IMR-90 (cell line): ENCODE results near the gene HSP90AB1. TPM values are rescaled to one million over a fixed set of nuclear protein-coding genes. Genes with fewer than 3 reads are reported as not detected.

Experiments used
- ATAC-seq: fragments of 200-7000 bp; cut with Tn5 transposase; 2 replicates; pipeline ENCODE4 v1.9.1; 2020; ENCODE audit warnings: low read depth, mild to moderate bottlenecking, moderate library complexity
- BruUV-seq: library from RNA; stranded (reverse); fragments of 400-500 nt; replicated peaks from 2 replicates; lab custom pipeline; 2021; lab: Mats Ljungman, UMichigan
- CTCF ChIA-PET: fragments of 300-600 bp; formaldehyde crosslinking; extraction: SDS; loops from one replicate; lab custom pipeline; 2021; ENCODE audit warnings: antibody characterized with exemption; lab: Yijun Ruan, JAX
- POLR2A ChIA-PET: fragments of 300-600 bp; sonication (Branson Sonifier 250); formaldehyde crosslinking; loops from one replicate; lab custom pipeline; 2022; ENCODE audit warnings: antibody characterized with exemption; ENCODE audit not compliant: unreplicated experiment; lab: Charles Lee
- DNase-seq: peaks from one replicate; pipeline ENCODE4 v3.0.0; 2013
- H2AFZ ChIP-seq: replicated peaks from 2 replicates; pipeline ENCODE3; 2013; ENCODE audit warnings: low read length, mild to moderate bottlenecking; ENCODE audit not compliant: poor library complexity
- H2AK5ac ChIP-seq: 2 replicates; pipeline ENCODE4 v1.6.1; 2013; ENCODE audit warnings: low read depth, low read length, inconsistent platforms
- H2AK9ac ChIP-seq: replicated peaks from 2 replicates; pipeline ENCODE3; 2013; ENCODE audit warnings: mild to moderate bottlenecking, low read depth, low read length, moderate library complexity; ENCODE audit not compliant: poor library complexity
- H2BK120ac ChIP-seq: 2 replicates; pipeline ENCODE4 v1.6.1; 2013; ENCODE audit warnings: low read depth, low read length, inconsistent platforms
- H2BK15ac ChIP-seq: 3 replicates; pipeline ENCODE4 v1.6.1; 2013; ENCODE audit warnings: low read depth, low read length, inconsistent platforms
- H2BK20ac ChIP-seq: 2 replicates; pipeline ENCODE4 v1.6.1; 2013; ENCODE audit warnings: low read depth, mild to moderate bottlenecking, inconsistent platforms, low read length, moderate library complexity
- H2BK5ac ChIP-seq: 2 replicates; pipeline ENCODE4 v1.6.1; 2013; ENCODE audit warnings: mild to moderate bottlenecking, low read depth, low read length, inconsistent platforms; ENCODE audit not compliant: poor library complexity, severe bottlenecking
- H3K14ac ChIP-seq: replicated peaks from 2 replicates; pipeline ENCODE4 v1.6.1; 2013; ENCODE audit warnings: low read depth, low read length, inconsistent platforms
- H3K18ac ChIP-seq: 2 replicates; pipeline ENCODE4 v1.6.1; 2013; ENCODE audit warnings: low read depth, low read length, control low read depth
- H3K23ac ChIP-seq: 2 replicates; pipeline ENCODE4 v1.6.1; 2013; ENCODE audit warnings: low read depth, low read length, inconsistent platforms
- H3K27ac ChIP-seq: 2 replicates; pipeline ENCODE4 v1.5.1; 2013; ENCODE audit warnings: mild to moderate bottlenecking, control low read depth, low read length; ENCODE audit not compliant: insufficient read depth
- H3K27me3 ChIP-seq: 2 replicates; pipeline ENCODE4 v1.6.1; 2013; ENCODE audit warnings: low read length; ENCODE audit not compliant: control insufficient read depth, insufficient read depth
- H3K36me3 ChIP-seq: 2 replicates; pipeline ENCODE4 v1.6.1; 2013; ENCODE audit warnings: low read length, mixed read lengths; ENCODE audit not compliant: control insufficient read depth, insufficient read depth
- H3K4ac ChIP-seq: 2 replicates; pipeline ENCODE4 v1.6.1; 2013; ENCODE audit warnings: low read depth, low read length, inconsistent platforms
- H3K4me1 ChIP-seq: 2 replicates; pipeline ENCODE4 v1.6.1; 2013; ENCODE audit warnings: low read length, mixed read lengths; ENCODE audit not compliant: control insufficient read depth, insufficient read depth
- H3K4me2 ChIP-seq: 2 replicates; pipeline ENCODE4 v1.6.1; 2013; ENCODE audit warnings: low read depth, mild to moderate bottlenecking, control low read depth, low read length, moderate library complexity
- H3K4me3 ChIP-seq: 2 replicates; pipeline ENCODE4 v1.5.1; 2013; ENCODE audit warnings: low read depth, mild to moderate bottlenecking, control low read depth, low read length, moderate library complexity; ENCODE audit not compliant: insufficient read depth
- H3K56ac ChIP-seq: 2 replicates; pipeline ENCODE4 v1.6.1; 2013; ENCODE audit warnings: low read length, inconsistent platforms; ENCODE audit not compliant: insufficient read depth; ENCODE audit errors: extremely low read depth
- H3K79me1 ChIP-seq, 2 experiments: 2 replicates each; pipeline ENCODE4 v1.6.1; 2013; ENCODE audit warnings: low read length in 2 of 2, inconsistent platforms in 1 of 2, low read depth in 1 of 2
- H3K9ac ChIP-seq: 2 replicates; pipeline ENCODE4 v1.6.1; 2013; ENCODE audit warnings: low read depth, low read length, control low read depth
- H3K9me1 ChIP-seq: 2 replicates; pipeline ENCODE4 v1.6.1; 2013; ENCODE audit warnings: low read length, inconsistent platforms; ENCODE audit not compliant: insufficient read depth
- H3K9me3 ChIP-seq: 2 replicates; pipeline ENCODE4 v1.6.1; 2013; ENCODE audit warnings: low read length; ENCODE audit not compliant: control insufficient read depth, insufficient read depth
- H4K20me1 ChIP-seq: 2 replicates; pipeline ENCODE4 v1.6.1; 2013; ENCODE audit warnings: low read length, inconsistent platforms; ENCODE audit not compliant: insufficient read depth
- H4K5ac ChIP-seq: 2 replicates; pipeline ENCODE4 v1.6.1; 2013; ENCODE audit warnings: mild to moderate bottlenecking, low read depth, low read length, control low read depth
- H4K8ac ChIP-seq, 2 experiments: 2 replicates each; pipeline ENCODE4 v1.6.1; 2013; ENCODE audit warnings: low read depth in 2 of 2, low read length in 2 of 2, control low read depth in 1 of 2, inconsistent platforms in 1 of 2
- H4K91ac ChIP-seq: 2 replicates; pipeline ENCODE4 v1.6.1; 2013; ENCODE audit warnings: low read depth, low read length, inconsistent platforms; ENCODE audit not compliant: insufficient read depth
- BHLHE40 ChIP-seq: fragments of 150-350 bp; IDR thresholded peaks from 2 replicates; pipeline ENCODE4 v1.6.1; 2016; ENCODE audit warnings: mild to moderate bottlenecking, low read depth, low read length
- CEBPB ChIP-seq: IDR thresholded peaks from 2 replicates; pipeline ENCODE4 v1.6.1; 2012; ENCODE audit warnings: low read depth, low read length, improper control_type of control experiment
- CHD1 ChIP-seq: IDR thresholded peaks from 2 replicates; pipeline ENCODE4 v1.6.1; 2012; ENCODE audit warnings: low read depth, low read length, improper control_type of control experiment
- CTCF ChIP-seq: conservative IDR thresholded peaks from 2 replicates; pipeline ENCODE4 v1.5.1; 2012; ENCODE audit warnings: mild to moderate bottlenecking, low read depth, low read length, improper control_type of control experiment
- ELK1 ChIP-seq: fragments of 150-350 bp; IDR thresholded peaks from 2 replicates; pipeline ENCODE4 v1.6.1; 2016; ENCODE audit warnings: low read depth, mild to moderate bottlenecking, low read length, moderate library complexity, borderline replicate concordance
- FOS ChIP-seq: fragments of 150-350 bp; IDR thresholded peaks from 2 replicates; pipeline ENCODE4 v1.6.1; 2016; ENCODE audit warnings: low read depth, low read length
- MAFK ChIP-seq: IDR thresholded peaks from 2 replicates; pipeline ENCODE4 v1.6.1; 2012; ENCODE audit warnings: low read depth, low read length, improper control_type of control experiment
- MAZ ChIP-seq: IDR thresholded peaks from 2 replicates; pipeline ENCODE4 v1.6.1; 2012; ENCODE audit warnings: low read depth, mild to moderate bottlenecking, low read length, improper control_type of control experiment, moderate library complexity, borderline replicate concordance
- MXI1 ChIP-seq: IDR thresholded peaks from 2 replicates; pipeline ENCODE4 v1.6.1; 2012; ENCODE audit warnings: low read depth, mild to moderate bottlenecking, low read length, moderate library complexity, borderline replicate concordance
- NFE2L2 ChIP-seq: fragments of 150-350 bp; IDR thresholded peaks from 2 replicates; pipeline ENCODE4 v1.6.1; 2016; ENCODE audit warnings: low read depth, mild to moderate bottlenecking, low read length
- POLR2A ChIP-seq: IDR thresholded peaks from 2 replicates; pipeline ENCODE4 v1.6.1; 2012; ENCODE audit warnings: mild to moderate bottlenecking, low read depth, low read length
- RAD21 ChIP-seq: IDR thresholded peaks from 2 replicates; pipeline ENCODE4 v1.6.1; 2012; ENCODE audit warnings: low read length, improper control_type of control experiment
- RCOR1 ChIP-seq: IDR thresholded peaks from 2 replicates; pipeline ENCODE4 v1.6.1; 2012; ENCODE audit warnings: mild to moderate bottlenecking, low read length, improper control_type of control experiment; ENCODE audit not compliant: insufficient replicate concordance
- RFX5 ChIP-seq: IDR thresholded peaks from 2 replicates; pipeline ENCODE4 v1.8.0; 2012; ENCODE audit warnings: low read depth, mild to moderate bottlenecking, low read length, moderate library complexity
- SMC3 ChIP-seq: fragments of 150-350 bp; IDR thresholded peaks from 2 replicates; pipeline ENCODE4 v1.6.1; 2016; ENCODE audit warnings: low read depth, mild to moderate bottlenecking, antibody characterized with exemption, low read length, moderate library complexity
- WGBS, 2 experiments: methylation state at CpG; one replicate each; pipeline versions ENCODE4 v1.1.5 to v1.1.7; 2013; ENCODE audit warnings: missing lambda C conversion rate in 2 of 2; ENCODE audit not compliant: insufficient read length in 1 of 2; ENCODE audit errors: extremely low coverage in 2 of 2; 5-methylcytosine and 5-hydroxymethylcytosine counted together
- dilution Hi-C: fragments of 300-500 bp; cut with HindIII; formaldehyde crosslinking; loops from one replicate; pipeline ENCODE4 v1.14.3; 2018; ENCODE audit warnings: low sequenced_read_pairs; ENCODE audit not compliant: unreplicated experiment
- in situ Hi-C: fragments of 300-500 bp; cut with MboI; formaldehyde crosslinking; loops from 3 replicates; pipeline ENCODE4 v1.14.3; 2019; ENCODE audit warnings: low sequenced_read_pairs, inconsistent platforms, mixed read lengths
- intact Hi-C: fragments of 100-400 bp; cut with micrococcal nuclease; formaldehyde crosslinking; loops from 2 replicates; pipeline ENCODE4 v1.10.0; 2022
- polyA plus RNA-seq, 3 experiments: library from polyadenylated mRNA; depleted of rRNA; stranded (reverse); fragments of >200 nt; gene quantifications; 2 replicates each; pipeline ENCODE4 v1.2.3, GENCODE V29; 2012; ENCODE audit warnings: low replicate concordance in 1 of 3
- total RNA-seq: library from RNA; depleted of rRNA; stranded (reverse); fragments of >200 nt; gene quantifications from 2 replicates; pipeline ENCODE4 v1.2.3, GENCODE V29; 2012

The HSP90AB1 gene
- total and polyA plus RNA-seq, 2 of the 4 experiments (the other 2 are of a cell fraction): 887 to 1,307 TPM

DNA sequence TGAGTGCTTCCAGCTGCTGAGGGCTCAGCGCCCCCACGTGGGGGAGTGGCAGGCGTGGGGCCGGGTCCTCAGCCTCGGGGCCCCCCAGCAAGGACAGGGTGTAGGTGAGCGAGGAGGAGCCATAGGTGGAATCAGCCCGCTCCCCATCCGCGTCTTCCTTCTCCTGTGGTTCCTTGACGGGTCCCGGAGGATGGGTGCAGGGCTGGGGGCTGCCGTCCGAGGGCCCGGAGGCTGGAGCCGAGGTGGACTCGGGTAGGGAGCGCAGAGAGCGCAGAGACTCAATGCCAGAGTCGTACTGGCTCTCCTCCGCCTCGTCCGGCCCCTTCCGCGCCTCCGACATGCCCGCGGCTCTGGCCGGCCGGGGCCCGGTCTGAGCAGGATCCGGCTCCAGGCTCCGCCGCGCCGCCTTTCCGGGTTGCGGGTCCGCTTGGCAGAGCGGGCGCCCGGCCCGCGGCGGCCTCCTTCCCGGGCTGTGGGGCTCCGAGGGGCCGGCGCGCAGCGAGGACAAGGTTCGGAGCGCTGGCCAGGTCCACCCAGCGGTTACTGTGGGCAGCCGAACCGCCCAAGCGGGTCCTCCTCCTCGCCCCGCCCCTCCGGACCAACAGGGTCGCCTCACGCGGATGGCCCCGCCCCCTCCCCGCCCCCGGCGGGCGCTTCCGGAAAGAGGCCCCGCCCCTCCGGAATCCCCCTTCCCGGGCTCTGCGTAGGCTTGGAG, 18.3 kb downstream of the HSP90AB1 start, which contains the start of gene NFKBIE:
NFKBIE (minus strand) TSS at position 545 of the 715 bp plus-strand sequence; CDS start at position 340, 205 bp downstream.
- Histone ChIP-seq H3K9me3 (no peaks in the 10 kb centered on the region), H3K9ac (peak within 1 kb of the TSS; percentile 82), H3K18ac (no peak within 1 kb of the TSS), H3K23ac (peak within 1 kb of the TSS; percentile 88), H2AFZ (peak within 1 kb of the TSS; percentile 91), H2BK5ac (peak within 1 kb of the TSS; percentile 41), H3K36me3 (peaks cover 3% of the 10 kb centered on the region; the same call in 1 of the 2 replicates), H2BK20ac (no peak within 1 kb of the TSS), H3K9me1 (peaks cover 14% of the 10 kb centered on the region), H2BK15ac (no peak within 1 kb of the TSS), H3K4me2 (peak within 1 kb of the TSS; percentile 99), H4K91ac (peak within 1 kb of the TSS; percentile 56; the same call in 1 of the 2 replicates), H3K14ac (peak within 1 kb of the TSS; percentile 96), H3K4ac (peak within 1 kb of the TSS; percentile 50; the same call in 1 of the 2 replicates), H3K79me1 (peaks cover 24 to 37% of the 10 kb centered on the region in 2 experiments), H3K56ac (peak within 1 kb of the TSS; percentile 14; the same call in 1 of the 2 replicates), H3K27ac (peak within 1 kb of the TSS; percentile 75), H3K4me3 (peak within 1 kb of the TSS; percentile 90), H2AK5ac (peak within 1 kb of the TSS; percentile 84), H3K27me3 (peaks cover 20% of the 10 kb centered on the region), H4K8ac (peak within 1 kb of the TSS in 1 of 2 experiments; percentile 73; a peak in 1 of 4 replicates), H3K4me1 (peaks cover 22% of the 10 kb centered on the region), H2BK120ac (no peak within 1 kb of the TSS), H4K5ac (no peak within 1 kb of the TSS), H4K20me1 (peaks cover 9% of the 10 kb centered on the region), H2AK9ac (peak within 1 kb of the TSS; percentile 98)
- ATAC-seq (peak; percentile 95), DNase-seq (peak; percentile 94)
- in situ Hi-C loops: no loop called here
- dilution Hi-C loops: no loop called here
- intact Hi-C loops: no loop called here
- 0% methylated on average over 42 of the region's 72 CpGs; no CpG with 5 or more reads in 1 of the 2 experiments for WGBS, 2 experiments
- CTCF ChIA-PET: interaction anchor here (1.6 kb wide), 1 partner anchor 48 kb away, joined by 4 read pairs; the partner anchor contains the start of gene AARS2
- POLR2A ChIA-PET: no interaction called here
- BruUV-seq: no TSS peak
- no peak for TF ChIP-seq CEBPB
- no peak for TF ChIP-seq RCOR1
- peak; percentile 33 for TF ChIP-seq CTCF
- peak; percentile 82; the same call in 1 of the 2 replicates for TF ChIP-seq MXI1
- no peak for TF ChIP-seq FOS
- TF ChIP-seq MAZ: peak; percentile 89; the same call in 1 of the 2 replicates
- no peak for TF ChIP-seq NFE2L2
- no peak for TF ChIP-seq ELK1
- 0 out of 2 replicates have a peak, but pooled peaks have one; percentile 39 for TF ChIP-seq CHD1
- no peak for TF ChIP-seq MAFK
- no peak for TF ChIP-seq SMC3
- peak; percentile 98 for TF ChIP-seq POLR2A
- TF ChIP-seq RFX5: no peak
- no peak for TF ChIP-seq RAD21
- TF ChIP-seq BHLHE40: no peak
